ENCODE data around the gene L3HYPDH.

L3HYPDH gene

DNA sequence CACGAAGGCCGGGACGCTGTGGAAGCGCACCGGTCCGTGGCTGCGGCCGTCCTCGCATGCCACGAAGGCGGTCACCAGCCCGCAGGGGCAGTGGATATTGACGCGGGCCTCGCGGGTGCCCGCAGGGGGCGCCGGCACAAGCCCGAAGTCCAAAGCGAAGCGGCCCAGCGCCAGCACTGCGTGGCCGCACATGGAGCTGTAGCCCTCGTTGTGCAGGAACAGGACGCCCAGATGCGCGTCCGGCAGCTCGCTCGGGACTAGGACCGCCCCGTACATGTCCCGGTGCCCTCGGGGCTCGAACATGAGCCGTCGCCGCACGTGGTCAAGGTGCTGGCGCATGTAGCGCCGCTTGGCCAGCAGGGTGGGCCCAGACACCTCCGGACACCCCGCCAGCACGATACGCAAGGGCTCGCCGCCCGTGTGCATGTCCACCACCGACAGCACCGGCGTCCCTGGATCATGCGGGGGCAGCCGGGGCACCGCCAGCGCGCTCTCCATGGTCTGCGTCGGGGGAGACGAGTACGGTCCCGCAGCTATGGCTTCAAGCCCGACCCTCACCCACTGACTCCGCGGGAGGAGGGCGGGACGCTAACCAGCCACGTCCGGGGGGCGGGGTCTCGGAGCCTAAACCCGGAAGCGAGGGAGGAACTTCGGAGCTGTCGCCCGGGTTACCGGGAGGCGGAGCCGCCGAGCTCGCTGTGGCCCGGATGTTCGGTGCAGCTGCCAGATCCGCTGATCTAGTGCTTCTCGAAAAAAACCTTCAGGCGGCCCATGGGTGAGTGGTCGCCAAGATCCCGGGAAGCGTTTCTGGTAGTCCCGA lies at the start of gene L3HYPDH, which contains the start of gene JKAMP:
Gene L3HYPDH, minus strand, starts transcription at position 590 of the 820 bp plus-strand sequence. Its CDS starts 92 bp downstream, at position 498.
Gene JKAMP, plus strand, starts transcription at position 699 of the 820 bp plus-strand sequence. Its CDS starts 73 bp downstream, at position 772.
- peak; percentile 99 for DNase-seq

DNA sequence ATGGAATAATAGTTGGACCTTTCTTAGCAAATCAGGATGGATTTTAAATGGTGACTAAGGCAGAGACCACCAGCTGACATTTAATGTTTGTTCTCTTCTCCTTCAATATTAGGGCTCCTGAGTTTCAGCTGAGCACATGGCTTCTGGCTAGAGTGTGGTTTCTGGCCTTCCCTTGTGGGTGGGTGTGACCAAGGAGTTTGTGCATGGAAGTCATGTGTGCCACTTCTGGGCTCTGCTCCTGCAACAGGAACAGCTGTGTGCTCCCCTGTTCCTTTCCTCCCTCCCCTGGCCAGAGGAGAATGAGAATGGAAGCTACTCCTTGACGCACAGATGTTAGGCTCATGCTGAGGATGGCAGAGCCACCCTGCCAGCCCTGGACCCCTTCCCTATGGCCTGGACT lies 48.2 kb upstream of the L3HYPDH start:
- no peak for DNase-seq

DNA sequence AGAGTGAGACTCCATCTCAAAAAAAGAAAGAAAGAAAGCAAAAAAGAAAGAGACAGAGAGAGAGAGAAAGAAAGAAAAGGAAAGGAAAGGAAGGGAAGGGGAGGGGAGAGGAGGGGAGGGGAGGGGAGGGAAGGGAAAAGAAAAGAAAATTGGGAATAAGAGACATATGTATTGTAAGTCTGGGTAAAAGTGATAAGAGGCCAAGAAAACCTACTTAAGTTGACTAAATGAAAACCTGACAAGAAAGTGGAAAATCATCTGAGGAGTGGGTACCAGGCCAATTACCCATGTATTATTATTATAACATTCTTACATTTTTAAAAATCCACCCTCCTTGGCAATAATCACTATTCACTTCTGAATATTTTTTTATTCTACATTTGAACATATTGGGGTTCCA lies 46.1 kb upstream of the L3HYPDH start:
- no peak for DNase-seq

DNA sequence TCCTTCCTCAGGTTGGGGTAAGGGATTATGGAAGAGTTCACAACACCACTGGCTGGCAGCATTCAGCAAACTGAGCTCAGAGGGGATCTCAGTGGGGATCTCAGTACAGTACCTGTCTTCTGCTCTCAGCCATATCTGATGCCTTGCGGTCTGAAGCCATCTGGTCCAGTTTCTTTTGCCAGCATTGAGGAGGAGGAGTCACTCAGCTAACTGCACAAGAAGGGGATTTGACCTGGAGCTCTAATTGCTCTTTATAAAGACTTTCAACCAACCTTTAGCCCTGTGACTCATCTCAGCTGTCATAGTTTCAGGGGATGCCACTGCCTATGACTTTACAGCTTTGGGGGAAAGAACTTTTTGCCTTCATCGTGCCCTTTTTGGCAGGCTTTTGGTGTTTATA lies 45.0 kb upstream of the L3HYPDH start:
- DNase-seq, result no peak

DNA sequence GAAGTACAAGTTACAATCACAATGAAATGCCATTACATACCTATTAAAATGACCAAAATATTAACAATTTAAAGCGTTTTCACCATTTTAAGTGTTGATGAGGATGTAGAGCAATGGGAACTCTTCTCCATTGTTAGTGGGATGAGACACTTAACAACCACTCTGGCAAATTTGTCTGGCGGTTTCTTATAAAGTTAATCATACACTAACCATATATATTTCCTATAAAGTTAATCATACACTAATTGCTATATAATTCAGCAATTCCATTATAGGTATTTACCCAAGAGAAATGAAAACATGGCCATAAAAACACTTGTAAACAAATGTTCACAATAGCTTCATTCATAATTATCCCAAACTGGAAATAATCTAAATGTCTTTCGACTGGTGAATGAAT lies 36.0 kb upstream of the L3HYPDH start:
- DNase-seq, result no peak

DNA sequence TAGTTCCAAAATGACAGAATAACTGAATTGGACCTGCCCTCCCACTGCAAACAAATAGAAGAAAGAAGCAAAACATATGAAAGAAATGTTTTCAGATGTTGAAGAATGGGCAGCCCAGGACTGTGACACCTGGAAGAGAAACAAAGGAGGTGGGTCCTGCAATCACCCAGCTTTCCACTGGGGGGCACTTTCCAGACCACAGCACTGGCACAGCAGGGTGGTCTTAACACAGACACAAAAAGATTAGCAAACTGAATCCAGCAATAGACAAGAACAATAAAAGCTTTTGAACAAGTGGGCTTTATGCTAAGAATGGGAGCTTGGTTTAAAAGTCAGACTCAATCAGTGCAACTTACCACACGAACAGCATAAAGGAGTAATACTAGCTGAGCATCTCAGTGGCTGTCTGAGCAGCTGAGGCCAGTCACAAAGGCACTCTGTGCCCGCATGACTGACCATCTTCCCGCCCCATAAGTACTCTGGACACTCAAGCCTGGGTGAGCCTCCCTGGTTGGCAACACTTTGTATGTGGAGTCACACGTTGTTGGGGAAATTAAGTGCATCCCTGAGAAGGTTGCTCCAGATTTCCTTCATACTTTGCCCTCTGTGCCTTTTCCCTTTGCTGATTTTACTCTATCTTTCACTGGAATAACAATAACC lies 27.8 kb upstream of the L3HYPDH start:
- no peak for DNase-seq

DNA sequence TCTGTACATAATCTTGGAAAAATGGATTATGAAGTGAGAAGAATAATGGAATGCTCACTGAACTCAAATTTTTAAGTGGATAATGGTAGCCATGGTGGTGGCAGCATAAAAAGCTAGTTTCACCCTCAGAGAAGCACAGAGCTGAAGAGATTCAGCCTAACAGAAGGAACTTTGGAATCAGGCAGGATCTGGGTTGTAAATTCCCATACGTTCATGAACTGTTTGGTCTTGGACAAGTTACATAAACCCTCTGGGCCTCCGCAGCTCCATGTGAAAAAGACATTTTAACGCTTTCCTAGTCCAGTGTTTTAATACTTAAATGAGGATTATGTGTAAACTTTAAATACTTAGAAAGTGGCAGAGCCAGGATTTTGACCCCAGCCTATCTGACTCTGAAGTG lies 26.8 kb upstream of the L3HYPDH start:
- no peak for DNase-seq

DNA sequence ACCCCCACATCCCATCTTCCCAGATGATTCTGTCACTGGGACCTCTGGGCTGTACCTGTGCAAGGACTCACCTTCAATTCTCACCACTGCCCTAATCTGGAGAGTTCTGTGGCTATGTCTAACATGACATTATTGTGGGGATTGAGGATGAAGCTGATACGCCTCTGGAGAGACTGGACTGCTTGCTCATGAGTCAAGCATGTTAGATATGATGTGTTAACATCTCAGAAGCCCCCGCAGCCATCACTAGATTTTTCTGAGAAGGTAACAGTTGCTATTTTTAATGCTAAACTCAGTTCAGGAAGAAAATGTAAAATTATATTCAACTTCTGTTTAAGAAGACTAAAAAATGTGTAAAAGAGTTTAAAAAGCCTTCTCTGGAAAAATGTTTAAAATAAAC lies 25.8 kb upstream of the L3HYPDH start:
- DNase-seq, result no peak

DNA sequence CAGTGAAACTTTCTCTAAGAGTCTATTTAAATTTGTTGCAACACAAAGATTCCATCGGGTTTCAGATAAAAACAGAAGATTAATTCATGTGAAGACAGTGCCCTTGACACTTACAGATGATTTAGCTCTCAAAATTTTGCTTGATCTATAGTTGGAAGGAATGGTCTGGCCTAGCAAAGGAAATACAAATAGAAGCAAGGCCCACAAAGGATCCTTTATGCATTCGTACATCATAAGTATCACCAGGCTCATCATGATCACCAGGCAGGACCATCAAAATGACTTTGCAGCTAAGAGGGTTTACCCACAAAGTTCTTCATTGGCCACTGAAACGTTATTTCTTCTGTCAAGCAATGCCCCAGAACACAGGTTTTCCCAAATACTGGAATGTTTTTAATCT lies 24.9 kb upstream of the L3HYPDH start:
- DNase-seq, result no peak

DNA sequence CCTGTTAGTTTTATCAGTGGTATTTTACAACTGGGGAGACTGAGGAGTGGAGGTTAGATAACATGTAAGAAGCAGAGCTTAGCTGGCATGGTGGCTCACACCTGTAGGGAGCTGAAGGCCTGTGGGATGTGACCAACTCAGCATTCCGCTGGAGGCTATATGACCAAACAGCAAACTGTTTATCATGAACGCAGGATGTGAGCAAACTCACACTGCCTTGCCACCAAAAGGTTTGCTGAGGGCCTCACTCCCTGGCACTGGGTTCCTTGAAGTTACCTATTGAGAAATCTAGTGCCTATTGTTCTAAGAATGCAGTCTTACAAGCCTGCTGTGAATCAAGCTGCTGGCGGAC lies 23.5 kb upstream of the L3HYPDH start:
- no peak for DNase-seq

DNA sequence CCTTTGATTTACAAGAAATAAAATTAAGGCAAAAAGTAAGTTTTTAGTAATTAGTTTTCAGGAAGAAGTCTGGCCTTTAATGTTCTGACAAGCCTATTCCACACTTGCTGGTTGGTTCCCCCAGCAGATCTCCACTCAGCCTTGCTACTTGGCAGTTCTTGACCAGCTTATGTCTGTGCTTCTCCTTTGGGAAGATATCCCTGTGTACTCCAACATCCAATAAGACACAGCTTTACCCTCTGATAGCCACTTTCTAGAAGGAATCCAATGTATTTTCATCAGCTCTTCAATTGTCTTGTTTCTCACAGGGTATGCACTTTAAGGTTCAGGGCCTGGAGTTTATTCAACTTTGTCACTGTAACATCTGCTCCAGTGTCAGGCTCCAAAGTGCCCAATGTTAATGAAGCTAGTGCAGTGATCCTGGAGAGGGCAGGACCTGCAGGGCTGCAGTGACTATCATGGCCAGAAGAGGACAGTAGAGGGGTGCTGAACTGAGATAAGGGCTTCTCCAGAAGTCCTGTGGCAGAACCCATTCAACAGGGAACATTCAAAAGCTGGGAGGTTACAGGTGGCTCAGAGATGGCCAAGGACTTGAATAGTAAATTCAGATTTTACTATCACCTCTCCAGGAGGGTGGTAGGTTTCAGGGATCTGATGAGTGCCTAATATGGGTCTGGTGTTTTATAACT lies 23.0 kb upstream of the L3HYPDH start:
- peak; percentile 73 for DNase-seq

DNA sequence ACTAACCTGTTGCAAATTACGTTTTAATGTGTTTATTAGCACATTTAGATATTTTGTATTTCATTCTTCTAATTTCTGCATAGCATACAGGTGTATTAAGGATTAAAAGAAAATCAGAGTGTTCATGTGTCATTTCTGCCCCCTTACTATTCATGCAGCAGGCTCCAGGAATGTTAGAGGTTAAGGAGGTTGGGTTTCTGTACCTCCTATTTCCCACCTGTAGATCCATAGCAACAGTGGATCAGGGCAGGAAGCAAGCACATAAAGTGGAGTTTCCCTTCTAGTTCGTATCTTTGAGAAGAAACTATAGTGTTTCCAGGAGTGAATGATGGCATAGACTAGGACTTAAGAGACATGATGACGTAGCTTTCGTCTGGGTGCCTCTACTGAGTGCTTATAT lies 19.0 kb upstream of the L3HYPDH start:
- no peak for DNase-seq

DNA sequence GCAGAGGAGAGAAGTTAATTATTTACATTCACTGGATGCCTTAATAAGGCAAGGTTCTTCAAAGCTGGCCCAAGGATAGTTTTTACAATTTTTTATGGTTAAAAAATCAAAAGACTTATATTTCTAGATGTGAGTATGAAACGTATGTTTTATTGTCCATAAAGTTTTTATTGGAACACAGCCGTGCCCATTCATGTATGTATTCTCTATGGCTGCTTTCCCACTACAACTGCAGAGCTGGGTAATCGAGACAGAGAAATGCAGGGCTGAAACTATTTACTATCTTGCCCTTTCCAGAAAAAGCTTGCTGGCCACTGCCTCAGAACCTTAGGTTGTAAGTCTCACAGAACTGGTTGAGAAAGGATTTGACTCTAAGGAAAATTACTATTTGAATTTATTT lies 16.5 kb upstream of the L3HYPDH start:
- DNase-seq, result no peak

DNA sequence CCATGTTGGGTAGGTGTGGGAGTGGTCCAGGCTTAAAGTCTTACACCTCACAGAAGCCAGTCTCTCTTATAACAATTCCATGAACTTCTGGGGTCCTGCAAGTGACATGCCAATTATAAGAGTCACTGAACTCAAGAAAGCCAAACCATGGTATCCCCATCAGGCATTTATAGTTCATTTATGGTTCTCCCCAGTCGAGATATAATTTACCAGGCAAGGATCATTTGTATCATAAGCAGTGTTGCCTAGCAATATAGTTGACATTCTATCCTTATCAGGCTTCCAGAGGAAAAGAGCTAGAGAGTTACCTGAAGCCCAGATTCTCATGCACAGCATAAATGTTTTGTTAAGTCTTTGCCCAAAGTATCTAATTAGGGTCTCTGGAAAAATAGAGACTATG lies 8.2 kb upstream of the L3HYPDH start:
- no peak for DNase-seq

DNA sequence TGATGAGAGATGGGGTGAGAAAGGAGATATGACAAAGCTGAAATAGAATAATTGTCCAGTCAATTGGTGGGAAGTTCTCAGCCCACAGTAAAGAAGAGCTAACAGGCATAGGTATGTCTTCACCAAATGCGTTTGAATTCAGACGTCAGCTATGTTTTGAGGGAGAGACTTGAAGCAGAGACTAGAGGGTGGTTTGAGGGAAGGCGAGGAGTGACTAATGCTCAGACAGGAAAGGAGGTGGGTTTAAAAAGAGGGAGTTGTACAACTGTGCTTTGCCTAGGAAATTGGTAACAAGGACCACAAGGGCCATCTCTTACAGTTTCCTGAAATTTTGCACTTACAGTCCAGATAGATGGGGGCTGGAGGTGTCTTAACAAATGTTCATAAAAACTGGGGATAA lies 6.5 kb upstream of the L3HYPDH start:
- DNase-seq, result no peak

DNA sequence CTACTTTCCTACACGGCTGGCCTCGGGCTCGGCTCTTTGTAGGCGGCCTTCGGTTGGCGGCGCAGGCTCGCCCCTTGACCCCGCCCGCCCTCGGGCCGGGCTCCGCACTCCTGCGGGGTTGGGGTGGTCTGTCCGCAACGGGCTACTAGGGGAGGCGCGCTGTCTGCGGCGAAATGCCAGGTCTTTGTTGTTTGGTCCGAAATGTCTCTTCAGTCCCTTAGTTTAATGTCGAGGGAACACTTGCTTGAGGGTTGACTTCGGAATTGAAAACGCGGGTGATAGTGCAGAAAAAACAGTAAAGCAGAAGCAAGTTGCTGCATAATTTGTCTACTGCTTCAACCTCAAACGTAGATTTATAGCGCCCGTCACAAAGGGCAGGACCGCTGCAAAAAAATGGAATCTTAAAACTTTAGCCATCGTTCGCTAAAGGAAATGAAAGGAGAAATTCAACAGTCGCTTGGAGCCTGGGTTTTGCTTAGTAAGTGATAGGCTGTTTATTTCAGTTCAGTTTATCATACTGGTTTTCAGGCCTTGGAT lies 499 bp upstream of the L3HYPDH start:
- peak; percentile 66 for DNase-seq

DNA sequence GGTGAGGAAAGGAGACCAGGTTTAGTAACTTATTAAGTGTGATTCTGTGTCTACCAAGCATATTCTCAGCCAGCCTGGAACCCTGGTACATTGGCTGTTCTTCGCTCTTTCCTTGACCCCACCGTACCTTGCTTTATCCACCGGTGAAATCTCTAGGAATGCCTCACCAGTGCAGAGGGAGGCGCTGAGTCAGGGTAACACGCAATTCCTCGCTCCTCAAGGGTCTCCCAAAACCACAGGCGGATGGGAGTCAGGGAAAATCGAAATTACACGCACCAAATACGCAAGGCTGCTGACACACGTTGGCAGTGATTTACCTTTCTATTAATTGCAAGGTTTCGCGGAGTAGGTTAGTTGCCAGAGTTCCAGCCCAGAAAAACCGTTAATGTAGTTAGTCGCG lies 845 bp downstream of the L3HYPDH start:
- DNase-seq, result no peak

DNA sequence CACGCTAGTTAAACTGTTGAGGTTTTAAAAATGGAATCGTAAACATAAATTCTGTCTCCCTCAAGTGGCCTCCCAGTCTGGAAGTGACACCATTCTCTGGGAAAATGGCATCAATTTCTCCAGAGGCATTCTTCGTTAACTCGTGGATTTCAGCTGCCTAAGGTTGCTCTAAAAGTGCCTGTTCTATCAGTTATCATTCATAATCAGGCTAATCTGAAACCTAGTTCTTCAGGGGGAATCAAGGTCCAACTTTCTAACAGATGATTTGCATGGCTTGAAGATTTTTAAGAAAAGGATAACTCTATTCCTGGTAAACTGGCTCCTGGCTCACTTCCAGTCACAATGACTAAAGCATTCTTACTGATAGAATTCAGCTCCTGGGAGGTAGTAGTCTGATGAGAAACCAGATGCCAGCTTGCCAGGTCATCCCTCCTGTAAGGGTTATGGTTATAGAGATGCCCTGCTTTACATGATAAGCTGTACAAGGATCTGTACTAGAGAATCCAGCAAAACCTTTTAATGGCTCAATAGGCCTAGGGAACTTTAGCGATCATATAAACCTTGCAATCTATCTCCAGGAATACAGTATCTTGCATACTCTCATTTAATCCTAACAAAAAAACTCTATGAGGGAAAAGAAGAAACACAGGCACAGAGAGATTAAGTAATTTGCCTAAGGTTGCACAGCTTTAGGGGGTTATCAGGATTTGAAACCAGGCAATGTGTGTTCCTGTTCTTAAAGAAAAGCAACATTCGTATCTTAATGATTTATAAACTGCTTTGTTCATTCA lies 1.5 kb downstream of the L3HYPDH start:
- DNase-seq, result peak; percentile 22

DNA sequence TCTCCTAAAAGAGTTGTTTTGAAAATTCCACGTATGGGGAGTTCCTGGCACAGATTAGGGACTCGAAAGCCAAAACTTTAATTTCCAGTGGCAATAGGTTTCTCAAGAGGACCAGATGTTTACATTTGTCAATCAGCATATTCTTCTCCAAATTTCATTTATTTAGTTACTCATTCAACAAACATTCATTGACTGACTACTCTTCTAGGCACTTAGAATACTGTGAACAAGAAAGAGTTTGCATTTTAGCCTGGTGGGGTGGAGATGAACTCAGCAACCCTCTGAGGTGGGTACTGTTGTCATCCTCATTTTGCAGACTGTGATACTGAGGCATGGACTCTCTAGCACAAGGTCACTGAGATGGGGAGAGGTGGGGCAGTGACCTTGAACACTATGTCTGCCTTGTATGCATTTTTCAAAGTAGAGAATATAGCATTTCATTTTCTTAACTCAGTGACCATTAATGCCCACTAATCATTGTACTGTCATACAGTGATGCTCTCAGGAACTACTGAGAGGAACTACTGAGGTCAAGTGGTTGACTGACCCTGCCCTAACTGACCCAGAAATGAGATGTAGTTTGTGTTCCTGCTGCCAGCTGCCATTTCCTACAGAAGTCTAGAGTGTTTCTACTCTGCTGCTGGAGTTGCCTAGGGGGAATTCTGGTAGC lies 2.2 kb downstream of the L3HYPDH start:
- no peak for DNase-seq

DNA sequence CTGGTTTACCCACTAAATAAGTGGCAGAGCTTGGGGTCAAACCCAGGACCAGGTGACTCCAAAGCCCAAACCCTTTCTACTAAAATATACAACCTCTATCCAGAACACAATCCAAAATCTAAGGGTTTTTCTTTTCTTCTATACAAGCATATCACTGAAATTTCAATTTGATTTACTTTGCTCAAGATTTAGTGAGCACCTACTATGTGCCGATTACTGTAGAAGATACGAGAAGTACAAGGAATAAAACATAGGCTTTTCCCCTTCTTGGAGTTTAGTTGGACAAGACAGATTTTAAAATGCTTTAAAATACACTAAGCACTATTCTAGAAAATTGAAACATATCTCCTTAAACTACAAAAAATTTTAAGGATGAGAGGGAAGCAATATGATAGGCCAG lies 2.8 kb downstream of the L3HYPDH start:
- DNase-seq, result no peak

DNA sequence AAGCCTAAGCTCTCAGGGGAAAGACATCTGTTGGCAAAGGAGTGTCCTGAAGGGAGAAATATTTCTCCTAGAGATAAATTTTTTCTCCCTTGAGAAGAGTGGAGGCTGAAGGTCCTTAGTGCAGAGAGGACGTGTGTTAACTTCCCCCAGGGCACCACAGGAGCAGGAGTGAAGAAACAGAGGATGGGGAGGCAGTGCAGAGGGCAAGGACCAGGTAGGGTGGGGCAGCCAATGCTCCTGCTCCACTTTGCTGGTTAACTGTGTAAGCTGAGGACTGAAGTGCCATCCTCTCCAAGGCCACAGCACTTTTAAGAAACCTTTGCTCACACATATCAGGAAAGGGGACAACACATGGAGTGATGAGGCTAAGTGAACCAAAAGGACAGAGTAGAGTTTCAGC lies 4.0 kb downstream of the L3HYPDH start:
- no peak for DNase-seq

DNA sequence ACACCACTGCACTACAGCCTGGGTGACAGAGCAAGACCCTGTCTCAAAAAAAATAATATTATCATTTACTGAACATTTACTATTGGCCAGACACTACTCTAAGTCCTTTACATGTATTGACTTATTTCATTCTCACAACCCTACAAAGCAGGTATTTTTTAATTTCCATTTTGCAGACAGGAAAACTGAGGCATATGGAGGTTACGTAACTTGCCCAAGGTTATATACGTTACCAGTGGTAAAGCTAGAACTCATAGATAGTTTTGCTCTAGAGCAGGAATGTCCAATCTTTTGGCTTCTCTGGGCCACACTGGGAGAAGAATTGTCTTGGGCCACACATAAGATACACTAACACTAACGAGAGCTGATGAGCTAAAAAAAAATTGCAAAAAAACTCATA lies 5.7 kb downstream of the L3HYPDH start:
- no peak for DNase-seq
